K562 (cell line): ENCODE data around the gene TFE3. TPM values are rescaled to one million over a fixed set of nuclear protein-coding genes. Genes with fewer than 3 reads are reported as not detected.

ENCODE experiments used
- BACH1 ChIP-seq: fragments of 200-800 bp; sonication (Bioruptor generic); IDR thresholded peaks from 2 replicates; pipeline ENCODE4 v1.6.1; 2016; ENCODE audit warnings: missing genetic modification characterization, missing compliant biosample characterization
- CBX5 ChIP-seq: IDR thresholded peaks from 2 replicates; pipeline ENCODE4 v1.6.1; 2014; ENCODE audit warnings: low read depth, borderline replicate concordance
- E2F6 ChIP-seq, 2 experiments: IDR thresholded peaks; 2 replicates each; pipeline ENCODE4 v1.6.1; 2011; ENCODE audit warnings: borderline replicate concordance in 1 of 2, control low read depth in 1 of 2, low read depth in 1 of 2, low read length in 1 of 2, mild to moderate bottlenecking in 1 of 2, mixed read lengths in 1 of 2, moderate library complexity in 1 of 2; ENCODE audit not compliant: insufficient read depth in 1 of 2, insufficient read length in 1 of 2, poor library complexity in 1 of 2, severe bottlenecking in 1 of 2; ENCODE audit errors: extremely low read depth in 1 of 2
- ELF4 ChIP-seq: fragments of 450-650 bp; formaldehyde crosslinking; IDR thresholded peaks from 2 replicates; pipeline ENCODE4 v1.4.0; 2022; ENCODE audit warnings: missing genetic modification characterization
- ESRRA ChIP-seq: fragments of 450-650 bp; IDR thresholded peaks from 2 replicates; pipeline ENCODE4 v1.6.1; 2014; ENCODE audit warnings: low read depth, mild to moderate bottlenecking, moderate library complexity, borderline replicate concordance
- FOS ChIP-seq: IDR thresholded peaks from 3 replicates; pipeline ENCODE4 v1.6.1; 2011; ENCODE audit not compliant: insufficient read length; ENCODE audit errors: extremely low read depth
- MAX ChIP-seq: sonication (generic); formaldehyde crosslinking; IDR thresholded peaks from 2 replicates; pipeline ENCODE4 v1.9.0; 2022; ENCODE audit warnings: mild to moderate bottlenecking, missing genetic modification reagents
- MAZ ChIP-seq, 2 experiments: fragments of 450-650 bp in 1 of 2; sonication (generic) in 1 of 2; formaldehyde crosslinking; IDR thresholded peaks in 1 of 2; conservative IDR thresholded peaks in 1 of 2; 2 replicates each; pipeline versions ENCODE4 v1.4.0 to v1.5.0; 2020; ENCODE audit warnings: mild to moderate bottlenecking in 1 of 2, missing genetic modification reagents in 1 of 2
- MCM7 ChIP-seq, 2 experiments: fragments of 450-650 bp; IDR thresholded peaks; 2 replicates each; pipeline ENCODE4 v1.6.1; 2016 to 2018
- NRF1 ChIP-seq, 2 experiments: fragments of 450-650 bp; IDR thresholded peaks in 1 of 2; conservative IDR thresholded peaks in 1 of 2; 2 replicates each; pipeline ENCODE4 v1.6.1; 2014; ENCODE audit warnings: mild to moderate bottlenecking in 2 of 2
- PRDM10 ChIP-seq: fragments of 450-650 bp; IDR thresholded peaks from 2 replicates; pipeline ENCODE4 v1.6.1; 2018; ENCODE audit not compliant: partially characterized antibody
- THRA ChIP-seq: fragments of 450-650 bp; IDR thresholded peaks from 2 replicates; pipeline ENCODE4 v1.6.1; 2017; ENCODE audit warnings: mild to moderate bottlenecking, moderate library complexity
- VEZF1 ChIP-seq: fragments of 200-800 bp; sonication (Bioruptor generic); IDR thresholded peaks from 2 replicates; pipeline ENCODE4 v1.6.1; 2017; ENCODE audit warnings: missing genetic modification characterization, missing compliant biosample characterization
- ZBTB7A ChIP-seq: IDR thresholded peaks from 2 replicates; pipeline ENCODE4 v1.6.1; 2011; ENCODE audit warnings: low read depth, mild to moderate bottlenecking, low read length, moderate library complexity, borderline replicate concordance; ENCODE audit not compliant: control insufficient read depth
- polyA plus RNA-seq, 8 experiments: library from polyadenylated mRNA; depleted of rRNA in 4 of 8; stranded (reverse) in 5 of 8; unstranded in 3 of 8; fragments of >200 nt; fragmentation: Nextera tagmentation in 2 of 8; fragmentation: Illumina TruSeq in 1 of 8; extraction: Ambion mirVana in 2 of 8; extraction: Trizol in 1 of 8; gene quantifications; 2 replicates each; pipeline versions ENCODE4 v1.2.1 to v1.2.3, GENCODE V29; 2011 to 2014; ENCODE audit warnings: inconsistent platforms in 1 of 8, missing spikeins in 1 of 8
- total RNA-seq, 7 experiments: library from RNA; depleted of rRNA in 6 of 7; stranded (reverse); fragments of >200 nt in 6 of 7; fragmentation: Illumina TruSeq in 2 of 7; extraction: Trizol in 2 of 7; gene quantifications; 2 replicates each; pipeline versions ENCODE4 v1.2.1 to v1.2.3, GENCODE V29; 2011 to 2021; ENCODE audit warnings: low replicate concordance in 1 of 7

TFE3 gene
- total and polyA plus RNA-seq, 9 of the 15 experiments (the other 6 are each of a cell fraction or from before 2014, with no cell fraction given): 1.9 to 20.3 (median 11.9) TPM

GRCh38 chrX:49053223-49054072 is 10.3 kb upstream of the TFE3 start (continued):
- no peak for TF ChIP-seq PRDM10
- TF ChIP-seq ESRRA: peak; percentile 36; the same call in 1 of the 2 replicates
- peak; percentile 64; the same call in 1 of the 2 replicates for TF ChIP-seq ZBTB7A
- peak; percentile 63 for TF ChIP-seq MAX (CRISPR knock-in tag)
- no peak for TF ChIP-seq MCM7 (IDR thresholded peaks at IDR 0.05)
- no peak for TF ChIP-seq BACH1 (tag)
- TF ChIP-seq ELF4 (CRISPR knock-in tag): no peak
- TF ChIP-seq CBX5: no peak
- peak; percentile 87 to 89 for TF ChIP-seq NRF1 (conservative IDR thresholded peaks at IDR 0.05 in 1 of 2, IDR thresholded peaks at IDR 0.05 in 1 of 2)
- no peak for TF ChIP-seq THRA
- peak; percentile 76 for TF ChIP-seq VEZF1 (CRISPR knock-in tag)
- peak; percentile 27 to 84 for TF ChIP-seq E2F6 (IDR thresholded peaks at IDR 0.05; ENCODE audit: borderline replicate concordance in 1 of 2, extremely low read depth in 1 of 2, insufficient read depth in 1 of 2, insufficient read length in 1 of 2, low read depth in 1 of 2, low read length in 1 of 2, poor library complexity in 1 of 2, severe bottlenecking in 1 of 2)
- TF ChIP-seq MAZ (CRISPR knock-in tag; conservative IDR thresholded peaks at IDR 0.05 in 1 of 2, IDR thresholded peaks at IDR 0.05 in 1 of 2): peak in 1 of 2 experiments; percentile 39; a peak in 1 of 4 replicates
- TF ChIP-seq FOS: no peak
